H9 (cell line): ENCODE measurements around the gene FAT3. TPM values are rescaled to one million over a fixed set of nuclear protein-coding genes. Genes with fewer than 3 reads are reported as not detected.

ENCODE experiments used
- DNase-seq: peaks from one replicate; pipeline ENCODE4 v3.0.0-alpha.2; 2017
- H2AFZ ChIP-seq: one replicate; pipeline ENCODE4 v1.6.1; 2013; ENCODE audit warnings: mild to moderate bottlenecking, low read length, control low read depth, moderate library complexity
- H2AK5ac ChIP-seq: 2 replicates; pipeline ENCODE4 v1.6.1; 2013; ENCODE audit warnings: low read length, control low read depth, mixed read lengths; ENCODE audit not compliant: insufficient read length
- H2BK120ac ChIP-seq: one replicate; pipeline ENCODE4 v1.6.1; 2013; ENCODE audit warnings: low read depth, mild to moderate bottlenecking, low read length, control low read depth, inconsistent platforms; ENCODE audit not compliant: poor library complexity, severe bottlenecking
- H2BK12ac ChIP-seq: 2 replicates; pipeline ENCODE4 v1.6.1; 2013; ENCODE audit warnings: low read length, control low read depth, mixed read lengths, low read depth; ENCODE audit not compliant: insufficient read length
- H2BK15ac ChIP-seq: 2 replicates; pipeline ENCODE4 v1.6.1; 2013; ENCODE audit warnings: low read depth, low read length, control low read depth
- H2BK20ac ChIP-seq: one replicate; pipeline ENCODE4 v1.6.1; 2013; ENCODE audit warnings: low read depth, mild to moderate bottlenecking, low read length, control low read depth, inconsistent platforms; ENCODE audit not compliant: poor library complexity, severe bottlenecking
- H2BK5ac ChIP-seq: 2 replicates; pipeline ENCODE4 v1.6.1; 2013; ENCODE audit warnings: low read length, control low read depth, mixed read lengths; ENCODE audit not compliant: insufficient read length
- H3K14ac ChIP-seq: 2 replicates; pipeline ENCODE4 v1.6.1; 2013; ENCODE audit warnings: low read length, control low read depth; ENCODE audit not compliant: insufficient read depth
- H3K18ac ChIP-seq: 2 replicates; pipeline ENCODE4 v1.6.1; 2013; ENCODE audit warnings: low read depth, mild to moderate bottlenecking, mixed read lengths, low read length, control low read depth; ENCODE audit not compliant: insufficient read length
- H3K23ac ChIP-seq: 2 replicates; pipeline ENCODE4 v1.6.1; 2013; ENCODE audit warnings: low read length, control low read depth, mixed read lengths, low read depth; ENCODE audit not compliant: insufficient read length
- H3K23me2 ChIP-seq: 2 replicates; pipeline ENCODE4 v1.6.1; 2013; ENCODE audit warnings: low read depth, mild to moderate bottlenecking, mixed read lengths, low read length, control low read depth; ENCODE audit not compliant: insufficient read length, poor library complexity, severe bottlenecking
- H3K27ac ChIP-seq: 2 replicates; pipeline ENCODE4 v1.5.1; 2013; ENCODE audit warnings: low read length, control low read depth, mixed read lengths, low read depth; ENCODE audit not compliant: insufficient read length
- H3K27me3 ChIP-seq: 2 replicates; pipeline ENCODE4 v1.6.1; 2013; ENCODE audit warnings: low read length, control low read depth, inconsistent platforms; ENCODE audit not compliant: insufficient read depth
- H3K4ac ChIP-seq: 2 replicates; pipeline ENCODE4 v1.6.1; 2013; ENCODE audit warnings: low read depth, mild to moderate bottlenecking, control low read depth, inconsistent platforms, low read length, moderate library complexity
- H3K4me1 ChIP-seq: 2 replicates; pipeline ENCODE4 v1.6.1; 2013; ENCODE audit warnings: low read length, control low read depth, inconsistent platforms; ENCODE audit not compliant: insufficient read depth
- H3K4me2 ChIP-seq: 2 replicates; pipeline ENCODE4 v1.6.1; 2013; ENCODE audit warnings: low read length, control low read depth, mixed read lengths; ENCODE audit not compliant: insufficient read length, insufficient read depth
- H3K56ac ChIP-seq: 2 replicates; pipeline ENCODE4 v1.6.1; 2013; ENCODE audit warnings: low read depth, mild to moderate bottlenecking, mixed read lengths, low read length, control low read depth; ENCODE audit not compliant: insufficient read length
- H3K79me1 ChIP-seq: 2 replicates; pipeline ENCODE4 v1.6.1; 2013; ENCODE audit warnings: low read depth, mild to moderate bottlenecking, moderate library complexity, low read length, control low read depth, inconsistent platforms; ENCODE audit not compliant: insufficient read depth, poor library complexity, severe bottlenecking
- H3K79me2 ChIP-seq: 2 replicates; pipeline ENCODE4 v1.6.1; 2013; ENCODE audit warnings: low read length, control low read depth, inconsistent platforms; ENCODE audit not compliant: insufficient read depth
- H3K9ac ChIP-seq: 2 replicates; pipeline ENCODE4 v1.6.1; 2013; ENCODE audit warnings: low read length, control low read depth, mixed read lengths; ENCODE audit not compliant: insufficient read length; ENCODE audit errors: extremely low read depth
- H3K9me3 ChIP-seq: one replicate; pipeline ENCODE4 v1.6.1; 2013; ENCODE audit warnings: low read depth, low read length, inconsistent platforms; ENCODE audit not compliant: control insufficient read depth
- H3T11ph ChIP-seq: one replicate; pipeline ENCODE4 v1.6.1; 2013; ENCODE audit warnings: mild to moderate bottlenecking, low read length, control low read depth, inconsistent platforms
- H4K20me1 ChIP-seq: one replicate; pipeline ENCODE4 v1.6.1; 2013; ENCODE audit not compliant: control insufficient read depth, insufficient read length, insufficient read depth
- H4K5ac ChIP-seq: 2 replicates; pipeline ENCODE4 v1.6.1; 2013; ENCODE audit warnings: low read depth, mild to moderate bottlenecking, mixed read lengths, low read length, control low read depth; ENCODE audit not compliant: insufficient read length
- H4K8ac ChIP-seq: replicated peaks from 2 replicates; pipeline ENCODE4 v1.6.1; 2013; ENCODE audit warnings: low read length, control low read depth, mixed read lengths, low read depth; ENCODE audit not compliant: insufficient read length
- H4K91ac ChIP-seq: 2 replicates; pipeline ENCODE4 v1.6.1; 2013; ENCODE audit warnings: low read depth, mild to moderate bottlenecking, moderate library complexity, mixed read lengths, low read length, control low read depth; ENCODE audit not compliant: insufficient read length
- H3K27ac Mint-ChIP-seq, 3 experiments: 2 replicates in 2 of 3; 3 replicates in 1 of 3; pipeline ENCODE4 v1.8.0; 2020 to 2021; ENCODE audit warnings: mixed read lengths in 3 of 3, mild to moderate bottlenecking in 1 of 3, moderate library complexity in 1 of 3
- H3K27me3 Mint-ChIP-seq: 2 replicates; pipeline ENCODE4 v1.8.0; 2021; ENCODE audit warnings: low read depth, mild to moderate bottlenecking, moderate library complexity, mixed read lengths
- H3K36me3 Mint-ChIP-seq, 3 experiments: 2 replicates in 2 of 3; 3 replicates in 1 of 3; pipeline ENCODE4 v1.8.0; 2020 to 2021; ENCODE audit warnings: low read depth in 3 of 3, mixed read lengths in 3 of 3; ENCODE audit not compliant: insufficient read depth in 1 of 3
- H3K4me1 Mint-ChIP-seq, 2 experiments: 2 replicates each; pipeline ENCODE4 v1.8.0; 2020; ENCODE audit warnings: mixed read lengths in 2 of 2
- H3K4me3 Mint-ChIP-seq, 2 experiments: 2 replicates in 1 of 2; 3 replicates in 1 of 2; pipeline ENCODE4 v1.8.0; 2020 to 2021; ENCODE audit warnings: mild to moderate bottlenecking in 2 of 2, mixed read lengths in 2 of 2, moderate library complexity in 1 of 2
- H3K9me3 Mint-ChIP-seq, 2 experiments: 2 replicates in 1 of 2; 3 replicates in 1 of 2; pipeline ENCODE4 v1.8.0; 2020; ENCODE audit warnings: mild to moderate bottlenecking in 2 of 2, mixed read lengths in 2 of 2, moderate library complexity in 1 of 2
- CTCF ChIP-seq: fragments of 200-600 bp; sonication (generic); conservative IDR thresholded peaks from 3 replicates; pipeline ENCODE4 v1.8.0; 2021; ENCODE audit warnings: antibody characterized with exemption, mild to moderate bottlenecking
- total RNA-seq: library from RNA; stranded (reverse); gene quantifications from 2 replicates; pipeline ENCODE4 v1.2.1, GENCODE V29; 2021

Gene FAT3
- total RNA-seq, 1 experiment from 2014 or later, result 19.1 TPM

GRCh38 chr11:92180226-92180625 is 44.4 kb upstream of the FAT3 start:
- Mint-ChIP-seq H3K4me3 (no peak overlapping the region), H3K4me1 (peaks cover 12% of the 10 kb centered on the region in 2 experiments), H3K36me3 (0 out of 7 replicates have a peak, but pooled peaks cover 0 to 4% (median 0%) of the 10 kb centered on the region in 3 experiments), H3K9me3 (no peaks in the 10 kb centered on the region; a peak in 1 of 5 replicates), H3K27ac (peak overlapping the region in 1 of 3 experiments; percentile 88; a peak in 2 of 7 replicates), H3K27me3 (no peaks in the 10 kb centered on the region)
- Histone ChIP-seq H3K79me2 (no peaks in the 10 kb centered on the region), H4K91ac (no peak overlapping the region), H2BK15ac (no peak overlapping the region), H3K79me1 (no peaks in the 10 kb centered on the region), H3K4me2 (no peak overlapping the region), H3K9me3 (no peaks in the 10 kb centered on the region), H2BK20ac (no peak overlapping the region), H4K5ac (no peak overlapping the region), H2AK5ac (no peak overlapping the region), H3K23me2 (no peaks in the 10 kb centered on the region), H3K14ac (no peak overlapping the region), H2BK12ac (no peak overlapping the region), H3K18ac (no peak overlapping the region), H3K27me3 (no peaks in the 10 kb centered on the region), H2AFZ (no peak overlapping the region), H3K23ac (no peak overlapping the region), H3K9ac (no peak overlapping the region), H3K4ac (no peak overlapping the region), H3T11ph (no peak overlapping the region), H3K56ac (no peak overlapping the region), H3K27ac (no peak overlapping the region), H4K20me1 (no peaks in the 10 kb centered on the region), H2BK120ac (no peak overlapping the region), H3K4me1 (peaks cover 6% of the 10 kb centered on the region; the same call in 1 of the 2 replicates), H4K8ac (no peak overlapping the region), H2BK5ac (no peak overlapping the region)
- no peak for TF ChIP-seq CTCF
- DNase-seq, result no peak
